NCI-H82 (cell line): ENCODE measurements around the gene ZNF534.
A peak's percentile ranks its signal among the peaks of the same experiment; 100 is the strongest.
"Not testable (repeated sequence)": the region's sequence is repeated elsewhere in the genome, so short reads cannot be mapped to it uniquely, and the experiment has no call there.

Experiments
- DNase-seq: peaks from one replicate; lab custom pipeline; 2025; lab: John Stamatoyannopoulos, UW

Gene ZNF534

GRCh38 chr19:52428937-52429336, at the start of gene ZNF534:
ZNF534 (plus strand) TSS chr19:52429148; CDS start chr19:52431475, 2,327 bp downstream.
- DNase-seq: no peak

GRCh38 chr19:52391135-52391534, 37.8 kb upstream of the ZNF534 start:
- peak; percentile 12 for DNase-seq

- peak; percentile 94 for DNase-seq
Measured at GRCh38 chr19:52397310-52398080, 31.5 kb upstream of the ZNF534 start, which contains the start of gene ZNF528. ZNF528 (plus strand) TSS chr19:52397849; CDS start chr19:52402014, 4,165 bp downstream.

- peak; percentile 22 for DNase-seq
Measured at GRCh38 chr19:52398081-52398441, 30.9 kb upstream of the ZNF534 start.

- no peak for DNase-seq
Measured at GRCh38 chr19:52410276-52410675, 18.7 kb upstream of the ZNF534 start.

- DNase-seq: no peak
Measured at GRCh38 chr19:52415711-52416110, 13.2 kb upstream of the ZNF534 start.

GRCh38 chr19:52442179-52442578, 13.2 kb downstream of the ZNF534 start:
- DNase-seq: no peak

- DNase-seq: peak; percentile 37
Measured at GRCh38 chr19:52444506-52444905, 15.6 kb downstream of the ZNF534 start.

- DNase-seq: no peak
Measured at GRCh38 chr19:52451241-52451640, 22.3 kb downstream of the ZNF534 start.

GRCh38 chr19:52453324-52454094, 24.6 kb downstream of the ZNF534 start, which contains the start of gene ZNF578:
ZNF578 (plus strand) TSS chr19:52453553; CDS start chr19:52501846, 48,293 bp downstream.
- peak; percentile 84 for DNase-seq

- peak; percentile 78 for DNase-seq
Measured at GRCh38 chr19:52464798-52465470, 36.0 kb downstream of the ZNF534 start.

GRCh38 chr19:52473655-52474350, 44.9 kb downstream of the ZNF534 start:
- peak; percentile 2 for DNase-seq

- DNase-seq: no peak
Measured at GRCh38 chr19:52474351-52475127, 45.6 kb downstream of the ZNF534 start.

- DNase-seq: not testable (repeated sequence)
Measured at GRCh38 chr19:52484111-52484743, 55.3 kb downstream of the ZNF534 start.

GRCh38 chr19:52485064-52485463, 56.1 kb downstream of the ZNF534 start:
- DNase-seq: not testable (repeated sequence)

GRCh38 chr19:52485561-52486240, 56.8 kb downstream of the ZNF534 start:
- DNase-seq: peak; percentile 0

- DNase-seq: peak; percentile 35
Measured at GRCh38 chr19:52492201-52492993, 63.4 kb downstream of the ZNF534 start.

- DNase-seq: peak; percentile 33
Measured at GRCh38 chr19:52492994-52493470, 64.1 kb downstream of the ZNF534 start.

- DNase-seq: no peak
Measured at GRCh38 chr19:52494518-52494917, 65.6 kb downstream of the ZNF534 start.
